ENCODE results near the gene TAAR5.
"Not testable (repeated sequence)": the region's sequence is repeated elsewhere in the genome, so short reads cannot be mapped to it uniquely, and the experiment has no call there.

Gene TAAR5, protein sequence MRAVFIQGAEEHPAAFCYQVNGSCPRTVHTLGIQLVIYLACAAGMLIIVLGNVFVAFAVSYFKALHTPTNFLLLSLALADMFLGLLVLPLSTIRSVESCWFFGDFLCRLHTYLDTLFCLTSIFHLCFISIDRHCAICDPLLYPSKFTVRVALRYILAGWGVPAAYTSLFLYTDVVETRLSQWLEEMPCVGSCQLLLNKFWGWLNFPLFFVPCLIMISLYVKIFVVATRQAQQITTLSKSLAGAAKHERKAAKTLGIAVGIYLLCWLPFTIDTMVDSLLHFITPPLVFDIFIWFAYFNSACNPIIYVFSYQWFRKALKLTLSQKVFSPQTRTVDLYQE

GRCh38 chr6:132589454-132589853 lies at the start of gene TAAR5:
TSS of gene TAAR5 (minus strand) at chr6:132589741. CDS start at chr6:132589686, 55 bp downstream.
- DNase-seq (ENCODE audit: low spot score), result no peak
- peak; percentile 5 for FAIRE-seq

GRCh38 chr6:132637135-132637534 lies 47.6 kb upstream of the TAAR5 start:
- not testable (repeated sequence) for FAIRE-seq; DNase-seq (ENCODE audit: low spot score)

DNA sequence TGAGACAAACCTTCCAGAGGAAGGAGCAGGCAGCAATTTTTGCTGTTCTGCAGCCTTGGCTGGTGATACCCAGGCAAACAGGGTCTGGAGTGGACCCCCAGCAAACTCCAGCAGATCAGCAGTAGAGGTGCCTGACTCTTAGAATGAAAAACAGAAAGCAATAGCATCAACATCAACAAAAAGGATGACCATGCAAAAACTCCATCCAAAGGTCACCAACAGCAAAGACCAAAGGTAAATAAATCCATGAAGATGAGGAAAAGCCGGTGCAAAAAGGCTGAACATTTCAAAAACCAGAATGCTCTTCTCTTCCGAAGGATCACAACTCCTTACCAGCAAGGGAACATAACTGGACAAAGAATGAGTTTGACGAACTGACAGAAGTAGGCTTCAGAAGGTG lies 46.4 kb upstream of the TAAR5 start:
- not testable (repeated sequence) for DNase-seq (ENCODE audit: low spot score); FAIRE-seq

DNA sequence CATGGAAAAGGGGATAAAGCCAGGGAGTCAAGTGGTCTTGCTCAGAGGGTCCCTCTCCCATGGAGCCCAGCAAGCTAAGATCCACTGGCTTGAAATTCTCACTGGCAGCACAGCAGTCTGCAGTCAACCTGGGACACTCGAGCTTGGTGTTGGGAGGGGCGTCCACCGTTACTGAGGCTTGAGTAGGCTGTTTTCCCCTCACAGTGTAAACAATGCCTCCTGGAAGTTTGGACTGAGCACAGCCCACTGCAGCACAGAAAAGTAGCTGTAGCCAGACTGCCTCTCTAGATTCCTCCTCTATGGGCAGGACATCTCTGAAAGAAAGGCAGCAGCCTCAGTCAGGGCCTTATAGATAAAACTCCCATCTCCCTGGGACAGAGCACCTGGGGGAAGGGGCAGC lies 45.7 kb upstream of the TAAR5 start:
- not testable (repeated sequence) for DNase-seq (ENCODE audit: low spot score); FAIRE-seq

DNA sequence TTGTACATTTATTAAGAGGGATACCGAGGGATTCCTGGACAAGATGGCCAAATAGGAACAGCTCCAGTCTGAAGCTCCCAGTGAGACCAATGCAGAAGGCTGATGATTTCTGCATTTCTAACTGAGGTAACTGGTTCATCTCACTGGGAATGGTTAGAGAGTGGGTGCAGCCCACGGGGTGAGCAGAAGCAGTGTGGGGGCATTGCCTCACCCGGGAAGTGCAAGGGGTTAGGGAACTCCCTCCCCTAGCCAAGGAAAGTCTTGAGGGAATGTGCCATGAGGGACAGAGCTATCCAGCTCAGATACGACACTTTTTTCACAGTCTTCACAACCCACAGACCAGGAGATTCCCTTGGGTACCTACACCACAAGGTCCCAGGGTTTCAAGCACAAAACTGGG lies 45.3 kb upstream of the TAAR5 start:
- no peak for FAIRE-seq

GRCh38 chr6:132633362-132633761 lies 43.8 kb upstream of the TAAR5 start:
- no peak for FAIRE-seq
- DNase-seq (ENCODE audit: low spot score), result no peak

More for the DNA sequence above, 45.3 kb upstream of the TAAR5 start:
- DNase-seq (ENCODE audit: low spot score), result no peak

- DNase-seq (ENCODE audit: low spot score) (no peak), FAIRE-seq (no peak)
These were observed 34.6 kb upstream of the TAAR5 start, which contains the start of gene TAAR2 for GRCh38 chr6:132624175-132624574. TSS of gene TAAR2 (minus strand) at chr6:132624275. CDS start at chr6:132624275, 0 bp downstream.

GRCh38 chr6:132623106-132623845 lies 33.7 kb upstream of the TAAR5 start:
- DNase-seq (ENCODE audit: low spot score) (no peak), FAIRE-seq (no peak)

DNA sequence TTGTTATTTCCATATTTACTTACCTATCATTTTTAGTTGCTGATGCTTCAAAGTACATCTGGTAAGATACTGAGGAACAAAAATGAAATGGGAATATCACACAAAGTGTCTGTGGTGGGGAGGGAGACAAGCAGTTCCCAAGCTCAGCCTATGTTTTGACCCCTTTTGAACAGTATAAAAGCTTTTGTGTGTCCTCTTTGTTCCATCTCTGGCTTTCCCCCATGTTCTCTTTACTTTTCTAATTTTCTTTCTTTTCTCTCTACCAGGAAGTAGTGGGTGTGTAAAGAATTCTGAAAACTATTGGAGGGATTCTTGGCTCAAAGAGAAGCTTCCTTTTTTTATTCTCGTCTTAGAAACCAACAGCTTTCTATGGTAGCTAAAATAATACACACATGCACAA lies 27.1 kb upstream of the TAAR5 start:
- DNase-seq (ENCODE audit: low spot score) (no peak), FAIRE-seq (no peak)

- no peak for FAIRE-seq
- DNase-seq (ENCODE audit: low spot score), result peak; percentile 6
These were observed 25.0 kb upstream of the TAAR5 start for GRCh38 chr6:132614554-132614953.

DNA sequence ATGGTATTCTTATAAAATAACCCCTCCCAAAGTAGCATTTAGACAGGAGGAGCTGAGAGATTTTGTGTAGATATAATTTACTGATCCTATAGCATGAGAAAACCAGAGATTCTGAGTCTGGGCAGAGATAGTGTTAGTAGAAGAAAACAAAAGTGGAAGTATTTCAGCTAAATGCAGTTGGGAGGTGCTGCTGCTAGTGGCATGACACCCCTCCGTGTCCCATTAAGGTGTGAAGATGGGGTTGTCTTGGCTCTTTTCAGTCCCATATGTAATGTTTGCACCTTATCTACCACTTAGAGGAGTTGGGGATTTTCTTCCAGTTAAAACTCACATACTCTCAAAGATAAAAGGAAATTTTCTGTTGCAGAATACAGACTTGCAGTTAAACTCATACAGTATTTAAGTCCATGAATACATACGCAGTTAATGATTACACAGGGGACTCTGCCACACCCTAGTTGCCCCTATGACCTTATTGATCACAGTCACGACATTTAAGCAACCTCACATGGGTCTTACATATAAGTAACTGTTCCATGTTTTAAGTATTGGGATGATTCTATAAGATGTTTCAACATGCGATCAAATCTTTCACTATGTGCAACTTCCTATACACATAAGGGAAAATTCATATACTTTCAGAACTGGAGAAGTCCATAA lies 23.0 kb upstream of the TAAR5 start:
- no peak for FAIRE-seq
- DNase-seq (ENCODE audit: low spot score), result no peak

- no peak for DNase-seq (ENCODE audit: low spot score)
- FAIRE-seq, result no peak
These were observed 22.1 kb upstream of the TAAR5 start for GRCh38 chr6:132611616-132612015.

GRCh38 chr6:132607544-132608233 lies 18.1 kb upstream of the TAAR5 start:
- no peak for DNase-seq (ENCODE audit: low spot score)
- no peak for FAIRE-seq

DNA sequence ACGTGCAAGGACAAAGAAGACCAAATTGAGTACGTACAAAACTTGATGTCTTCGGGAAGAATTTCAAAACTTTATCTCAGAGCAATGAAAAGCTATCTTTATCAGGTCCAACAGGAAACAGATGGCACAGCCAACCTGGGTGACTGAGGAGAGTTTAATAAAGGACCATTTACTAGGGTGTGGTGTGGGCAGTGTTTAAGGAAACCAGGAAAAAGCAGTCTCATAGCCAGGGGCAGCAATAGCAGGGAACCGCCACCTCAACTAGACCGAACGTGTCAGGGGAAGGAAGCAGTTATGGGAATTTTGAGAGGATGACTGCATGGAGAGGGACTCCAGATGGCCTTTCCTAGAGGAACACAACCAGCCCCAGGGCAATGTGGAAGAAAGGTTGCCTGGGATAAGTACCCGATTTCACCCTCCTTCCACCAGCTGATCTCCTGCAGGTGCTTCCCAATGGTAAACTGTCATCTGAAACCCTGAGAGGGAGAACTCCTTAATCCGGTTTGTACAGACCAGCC lies 15.2 kb upstream of the TAAR5 start:
- DNase-seq (ENCODE audit: low spot score) (no peak), FAIRE-seq (no peak)

- peak; percentile 75 for FAIRE-seq
- not testable (repeated sequence) for DNase-seq (ENCODE audit: low spot score)
These were observed 11.4 kb upstream of the TAAR5 start for GRCh38 chr6:132600900-132601299.

GRCh38 chr6:132598473-132598872 lies 8.9 kb upstream of the TAAR5 start:
- DNase-seq (ENCODE audit: low spot score) (peak; percentile 35), FAIRE-seq (no peak)

- no peak for FAIRE-seq
- DNase-seq (ENCODE audit: low spot score), result no peak
These were observed 6.7 kb upstream of the TAAR5 start for GRCh38 chr6:132596201-132596600.

DNA sequence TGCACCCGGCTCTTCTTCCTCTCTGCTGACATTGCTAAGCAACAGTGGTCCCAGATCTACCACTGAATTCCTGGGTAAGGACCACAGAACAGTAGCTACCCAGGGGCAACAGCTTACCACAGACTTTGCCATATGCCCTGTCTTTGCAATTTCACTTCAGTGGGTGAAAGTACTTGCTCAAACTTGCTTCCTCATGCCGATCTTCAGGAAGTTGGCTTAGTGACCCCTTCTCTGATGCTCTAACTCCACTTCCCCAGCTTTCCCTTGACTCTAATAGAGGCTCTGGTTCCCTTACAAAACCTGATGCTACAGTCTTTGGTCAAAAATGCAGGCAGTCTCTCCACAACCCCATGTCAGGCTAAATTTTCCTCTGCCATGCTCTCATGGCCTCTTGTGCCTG lies 3.3 kb upstream of the TAAR5 start:
- DNase-seq (ENCODE audit: low spot score), result no peak
- no peak for FAIRE-seq

GRCh38 chr6:132590362-132590761 lies 821 bp upstream of the TAAR5 start:
- no peak for FAIRE-seq

GRCh38 chr6:132587424-132587823 lies 2.1 kb downstream of the TAAR5 start:
- no peak for DNase-seq (ENCODE audit: low spot score)
- no peak for FAIRE-seq

More at GRCh38 chr6:132590362-132590761, 821 bp upstream of the TAAR5 start:
- no peak for DNase-seq (ENCODE audit: low spot score)

DNA sequence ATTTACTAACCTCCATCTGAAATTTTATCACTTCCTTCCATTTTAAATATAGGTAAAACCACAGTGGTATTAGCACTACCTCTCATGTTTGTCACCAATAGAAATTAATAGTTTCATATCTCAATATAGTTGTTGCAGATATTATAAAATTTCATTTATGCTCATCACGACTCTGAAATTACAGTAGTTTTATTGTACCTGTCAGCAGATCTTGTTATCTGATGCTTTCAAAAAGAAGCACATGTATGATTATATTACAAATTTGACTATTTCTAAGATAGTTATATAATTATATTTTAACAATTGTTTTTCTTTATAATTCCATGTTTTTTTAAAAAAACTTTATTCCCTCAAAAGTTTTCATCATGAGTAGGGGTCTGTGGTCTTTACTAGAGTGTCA lies 4.8 kb downstream of the TAAR5 start:
- DNase-seq (ENCODE audit: low spot score) (no peak), FAIRE-seq (no peak)

Measured in urothelium cell line (cell line).